ENCODE data around the gene ACVR1B.
A peak's percentile ranks its signal among the peaks of the same experiment; 100 is the strongest.

The ACVR1B gene

DNA sequence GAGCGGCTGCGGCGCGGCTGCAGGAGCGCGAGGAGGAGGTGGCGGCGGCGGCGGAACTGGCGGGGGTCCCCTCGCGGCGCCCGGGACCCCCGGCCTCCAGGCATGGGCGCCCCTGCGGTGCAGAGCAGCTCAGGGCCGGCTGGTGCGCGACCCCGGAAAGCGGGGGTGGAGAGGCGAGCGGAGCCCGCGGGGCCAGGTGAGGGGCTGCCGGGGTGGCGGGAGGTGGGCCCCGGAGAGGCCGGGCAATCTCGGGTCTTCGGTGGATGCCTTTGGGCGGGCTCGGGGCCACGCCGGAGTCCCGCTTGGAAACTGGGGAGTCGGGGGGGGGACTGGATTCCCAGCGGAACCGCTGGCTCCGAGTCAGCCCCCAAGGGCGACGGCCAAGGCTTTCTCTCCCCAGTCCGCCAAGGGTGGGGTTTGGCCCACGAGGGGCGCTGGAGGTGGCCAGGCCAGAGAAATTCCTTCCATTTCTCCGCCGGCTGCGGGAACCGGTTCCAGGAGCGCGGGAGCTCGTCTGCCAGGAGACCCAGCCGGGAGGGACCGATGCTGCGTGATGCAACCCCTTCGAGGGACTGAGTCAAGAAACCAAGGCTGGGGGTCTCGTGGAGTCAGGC is 85.9 kb downstream of the ACVR1B start (continued):
- TF ChIP-seq ZXDB (tag by site-specific recombination; IDR thresholded peaks at IDR 0.05) (no peak; the same call in 1 of the 2 replicates), ZBTB17 (tag by site-specific recombination; IDR thresholded peaks at IDR 0.05) (no peak), ZNF335 (tag by site-specific recombination; conservative IDR thresholded peaks at IDR 0.05) (peak; percentile 48), ZNF169 (tag by site-specific recombination; IDR thresholded peaks at IDR 0.05) (no peak), ZNF626 (tag by site-specific recombination; IDR thresholded peaks at IDR 0.05) (no peak), ZNF529 (tag by site-specific recombination; IDR thresholded peaks at IDR 0.05; ENCODE audit: insufficient replicate concordance) (no peak), ZIC2 (tag by site-specific recombination; IDR thresholded peaks at IDR 0.05) (peak; percentile 68), ZNF423 (tag by site-specific recombination; IDR thresholded peaks at IDR 0.05) (peak; percentile 83; the same call in 1 of the 2 replicates), ZFP41 (tag by site-specific recombination; IDR thresholded peaks at IDR 0.05; ENCODE audit: borderline replicate concordance) (no peak), SP7 (tag by site-specific recombination; IDR thresholded peaks at IDR 0.05) (no peak), ZNF138 (tag by site-specific recombination; IDR thresholded peaks at IDR 0.05; ENCODE audit: borderline replicate concordance) (no peak), BCL11A (tag by site-specific recombination; IDR thresholded peaks at IDR 0.05; ENCODE audit: low read depth) (no peak), ZNF510 (tag by site-specific recombination; IDR thresholded peaks at IDR 0.05; ENCODE audit: insufficient replicate concordance) (no peak), ZNF791 (tag by site-specific recombination; IDR thresholded peaks at IDR 0.05) (no peak), ZBTB7A (tag by site-specific recombination; IDR thresholded peaks at IDR 0.05; ENCODE audit: low read depth) (peak; percentile 8; the same call in 1 of the 2 replicates), ZBTB8A (tag by site-specific recombination; IDR thresholded peaks at IDR 0.05) (peak; percentile 20)
- TF ChIP-seq, protein P1, sequence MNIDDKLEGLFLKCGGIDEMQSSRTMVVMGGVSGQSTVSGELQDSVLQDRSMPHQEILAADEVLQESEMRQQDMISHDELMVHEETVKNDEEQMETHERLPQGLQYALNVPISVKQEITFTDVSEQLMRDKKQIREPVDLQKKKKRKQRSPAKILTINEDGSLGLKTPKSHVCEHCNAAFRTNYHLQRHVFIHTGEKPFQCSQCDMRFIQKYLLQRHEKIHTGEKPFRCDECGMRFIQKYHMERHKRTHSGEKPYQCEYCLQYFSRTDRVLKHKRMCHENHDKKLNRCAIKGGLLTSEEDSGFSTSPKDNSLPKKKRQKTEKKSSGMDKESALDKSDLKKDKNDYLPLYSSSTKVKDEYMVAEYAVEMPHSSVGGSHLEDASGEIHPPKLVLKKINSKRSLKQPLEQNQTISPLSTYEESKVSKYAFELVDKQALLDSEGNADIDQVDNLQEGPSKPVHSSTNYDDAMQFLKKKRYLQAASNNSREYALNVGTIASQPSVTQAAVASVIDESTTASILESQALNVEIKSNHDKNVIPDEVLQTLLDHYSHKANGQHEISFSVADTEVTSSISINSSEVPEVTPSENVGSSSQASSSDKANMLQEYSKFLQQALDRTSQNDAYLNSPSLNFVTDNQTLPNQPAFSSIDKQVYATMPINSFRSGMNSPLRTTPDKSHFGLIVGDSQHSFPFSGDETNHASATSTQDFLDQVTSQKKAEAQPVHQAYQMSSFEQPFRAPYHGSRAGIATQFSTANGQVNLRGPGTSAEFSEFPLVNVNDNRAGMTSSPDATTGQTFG (tag by site-specific recombination; IDR thresholded peaks at IDR 0.05; ENCODE audit: borderline replicate concordance): no peak
- TF ChIP-seq, protein P2, sequence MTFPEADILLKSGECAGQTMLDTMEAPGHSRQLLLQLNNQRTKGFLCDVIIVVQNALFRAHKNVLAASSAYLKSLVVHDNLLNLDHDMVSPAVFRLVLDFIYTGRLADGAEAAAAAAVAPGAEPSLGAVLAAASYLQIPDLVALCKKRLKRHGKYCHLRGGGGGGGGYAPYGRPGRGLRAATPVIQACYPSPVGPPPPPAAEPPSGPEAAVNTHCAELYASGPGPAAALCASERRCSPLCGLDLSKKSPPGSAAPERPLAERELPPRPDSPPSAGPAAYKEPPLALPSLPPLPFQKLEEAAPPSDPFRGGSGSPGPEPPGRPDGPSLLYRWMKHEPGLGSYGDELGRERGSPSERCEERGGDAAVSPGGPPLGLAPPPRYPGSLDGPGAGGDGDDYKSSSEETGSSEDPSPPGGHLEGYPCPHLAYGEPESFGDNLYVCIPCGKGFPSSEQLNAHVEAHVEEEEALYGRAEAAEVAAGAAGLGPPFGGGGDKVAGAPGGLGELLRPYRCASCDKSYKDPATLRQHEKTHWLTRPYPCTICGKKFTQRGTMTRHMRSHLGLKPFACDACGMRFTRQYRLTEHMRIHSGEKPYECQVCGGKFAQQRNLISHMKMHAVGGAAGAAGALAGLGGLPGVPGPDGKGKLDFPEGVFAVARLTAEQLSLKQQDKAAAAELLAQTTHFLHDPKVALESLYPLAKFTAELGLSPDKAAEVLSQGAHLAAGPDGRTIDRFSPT (tag by site-specific recombination; IDR thresholded peaks at IDR 0.05): no peak
- TF ChIP-seq, protein P3, sequence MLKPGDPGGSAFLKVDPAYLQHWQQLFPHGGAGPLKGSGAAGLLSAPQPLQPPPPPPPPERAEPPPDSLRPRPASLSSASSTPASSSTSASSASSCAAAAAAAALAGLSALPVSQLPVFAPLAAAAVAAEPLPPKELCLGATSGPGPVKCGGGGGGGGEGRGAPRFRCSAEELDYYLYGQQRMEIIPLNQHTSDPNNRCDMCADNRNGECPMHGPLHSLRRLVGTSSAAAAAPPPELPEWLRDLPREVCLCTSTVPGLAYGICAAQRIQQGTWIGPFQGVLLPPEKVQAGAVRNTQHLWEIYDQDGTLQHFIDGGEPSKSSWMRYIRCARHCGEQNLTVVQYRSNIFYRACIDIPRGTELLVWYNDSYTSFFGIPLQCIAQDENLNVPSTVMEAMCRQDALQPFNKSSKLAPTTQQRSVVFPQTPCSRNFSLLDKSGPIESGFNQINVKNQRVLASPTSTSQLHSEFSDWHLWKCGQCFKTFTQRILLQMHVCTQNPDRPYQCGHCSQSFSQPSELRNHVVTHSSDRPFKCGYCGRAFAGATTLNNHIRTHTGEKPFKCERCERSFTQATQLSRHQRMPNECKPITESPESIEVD (tag by site-specific recombination; IDR thresholded peaks at IDR 0.05): no peak
- TF ChIP-seq, protein P4, sequence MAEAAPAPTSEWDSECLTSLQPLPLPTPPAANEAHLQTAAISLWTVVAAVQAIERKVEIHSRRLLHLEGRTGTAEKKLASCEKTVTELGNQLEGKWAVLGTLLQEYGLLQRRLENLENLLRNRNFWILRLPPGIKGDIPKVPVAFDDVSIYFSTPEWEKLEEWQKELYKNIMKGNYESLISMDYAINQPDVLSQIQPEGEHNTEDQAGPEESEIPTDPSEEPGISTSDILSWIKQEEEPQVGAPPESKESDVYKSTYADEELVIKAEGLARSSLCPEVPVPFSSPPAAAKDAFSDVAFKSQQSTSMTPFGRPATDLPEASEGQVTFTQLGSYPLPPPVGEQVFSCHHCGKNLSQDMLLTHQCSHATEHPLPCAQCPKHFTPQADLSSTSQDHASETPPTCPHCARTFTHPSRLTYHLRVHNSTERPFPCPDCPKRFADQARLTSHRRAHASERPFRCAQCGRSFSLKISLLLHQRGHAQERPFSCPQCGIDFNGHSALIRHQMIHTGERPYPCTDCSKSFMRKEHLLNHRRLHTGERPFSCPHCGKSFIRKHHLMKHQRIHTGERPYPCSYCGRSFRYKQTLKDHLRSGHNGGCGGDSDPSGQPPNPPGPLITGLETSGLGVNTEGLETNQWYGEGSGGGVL (tag by site-specific recombination; IDR thresholded peaks at IDR 0.05): peak; percentile 62
- TF ChIP-seq, protein P5, sequence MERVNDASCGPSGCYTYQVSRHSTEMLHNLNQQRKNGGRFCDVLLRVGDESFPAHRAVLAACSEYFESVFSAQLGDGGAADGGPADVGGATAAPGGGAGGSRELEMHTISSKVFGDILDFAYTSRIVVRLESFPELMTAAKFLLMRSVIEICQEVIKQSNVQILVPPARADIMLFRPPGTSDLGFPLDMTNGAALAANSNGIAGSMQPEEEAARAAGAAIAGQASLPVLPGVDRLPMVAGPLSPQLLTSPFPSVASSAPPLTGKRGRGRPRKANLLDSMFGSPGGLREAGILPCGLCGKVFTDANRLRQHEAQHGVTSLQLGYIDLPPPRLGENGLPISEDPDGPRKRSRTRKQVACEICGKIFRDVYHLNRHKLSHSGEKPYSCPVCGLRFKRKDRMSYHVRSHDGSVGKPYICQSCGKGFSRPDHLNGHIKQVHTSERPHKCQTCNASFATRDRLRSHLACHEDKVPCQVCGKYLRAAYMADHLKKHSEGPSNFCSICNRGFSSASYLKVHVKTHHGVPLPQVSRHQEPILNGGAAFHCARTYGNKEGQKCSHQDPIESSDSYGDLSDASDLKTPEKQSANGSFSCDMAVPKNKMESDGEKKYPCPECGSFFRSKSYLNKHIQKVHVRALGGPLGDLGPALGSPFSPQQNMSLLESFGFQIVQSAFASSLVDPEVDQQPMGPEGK (tag by site-specific recombination; IDR thresholded peaks at IDR 0.05): peak; percentile 84
- TF ChIP-seq, protein P6, sequence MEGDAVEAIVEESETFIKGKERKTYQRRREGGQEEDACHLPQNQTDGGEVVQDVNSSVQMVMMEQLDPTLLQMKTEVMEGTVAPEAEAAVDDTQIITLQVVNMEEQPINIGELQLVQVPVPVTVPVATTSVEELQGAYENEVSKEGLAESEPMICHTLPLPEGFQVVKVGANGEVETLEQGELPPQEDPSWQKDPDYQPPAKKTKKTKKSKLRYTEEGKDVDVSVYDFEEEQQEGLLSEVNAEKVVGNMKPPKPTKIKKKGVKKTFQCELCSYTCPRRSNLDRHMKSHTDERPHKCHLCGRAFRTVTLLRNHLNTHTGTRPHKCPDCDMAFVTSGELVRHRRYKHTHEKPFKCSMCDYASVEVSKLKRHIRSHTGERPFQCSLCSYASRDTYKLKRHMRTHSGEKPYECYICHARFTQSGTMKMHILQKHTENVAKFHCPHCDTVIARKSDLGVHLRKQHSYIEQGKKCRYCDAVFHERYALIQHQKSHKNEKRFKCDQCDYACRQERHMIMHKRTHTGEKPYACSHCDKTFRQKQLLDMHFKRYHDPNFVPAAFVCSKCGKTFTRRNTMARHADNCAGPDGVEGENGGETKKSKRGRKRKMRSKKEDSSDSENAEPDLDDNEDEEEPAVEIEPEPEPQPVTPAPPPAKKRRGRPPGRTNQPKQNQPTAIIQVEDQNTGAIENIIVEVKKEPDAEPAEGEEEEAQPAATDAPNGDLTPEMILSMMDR (tag by site-specific recombination; IDR thresholded peaks at IDR 0.05): peak; percentile 69; the same call in 1 of the 2 replicates

Data from HEK293 (cell line).